Spleen (tissue), 3 donors: Measurements from ENCODE around the gene PRICKLE1.

ENCODE experiments used
- POLR2A ChIP-seq, 3 donors: fragments of 450-650 bp; IDR thresholded peaks; one replicate each; pipeline ENCODE4 v1.5.1; 2017; ENCODE audit warnings: antibody characterized with exemption in 3 of 3, mild to moderate bottlenecking in 1 of 3
- POLR2AphosphoS5 ChIP-seq, 3 donors: sonication (generic); formaldehyde crosslinking; IDR thresholded peaks; one replicate each; pipeline ENCODE4 v1.5.1; 2017; ENCODE audit warnings: antibody characterized with exemption in 3 of 3

- TF ChIP-seq POLR2AphosphoS5 (IDR thresholded peaks at IDR 0.05), result no peak
- TF ChIP-seq POLR2A (IDR thresholded peaks at IDR 0.05), result no peak
These were observed 4.2 kb downstream of the PRICKLE1 start for GRCh38 chr12:42585154-42585840.
